Mucosa of descending colon (tissue), 3 donors: ENCODE measurements around the gene DDX17. TPM values are rescaled to one million over a fixed set of nuclear protein-coding genes. Genes with fewer than 3 reads are reported as not detected.

Experiments
- ATAC-seq: fragments of 200-7000 bp; cut with Tn5 transposase; one replicate; pipeline ENCODE4 v1.9.1; 2020; ENCODE audit warnings: mild to moderate bottlenecking, moderate library complexity
- DNase-seq, 3 donors: peaks; one replicate each; pipeline ENCODE4 v3.0.0-alpha.2; 2020
- H3K36me3 ChIP-seq: fragments of 200-600 bp; one replicate; pipeline ENCODE4 v1.8.0; 2021; ENCODE audit warnings: low read depth, mild to moderate bottlenecking
- H3K4me1 ChIP-seq: fragments of 200-600 bp; one replicate; pipeline ENCODE4 v1.8.0; 2021; ENCODE audit warnings: low read depth, mild to moderate bottlenecking
- H3K4me3 ChIP-seq: fragments of 200-600 bp; one replicate; pipeline ENCODE4 v1.8.0; 2021; ENCODE audit warnings: mild to moderate bottlenecking
- H3K9me3 ChIP-seq: fragments of 200-600 bp; one replicate; pipeline ENCODE4 v1.8.0; 2021; ENCODE audit warnings: mild to moderate bottlenecking
- CTCF ChIP-seq: fragments of 200-600 bp; IDR thresholded peaks from one replicate; pipeline ENCODE4 v1.8.0; 2022; ENCODE audit warnings: antibody characterized with exemption, mild to moderate bottlenecking
- intact Hi-C, 2 donors: fragments of 100-400 bp; cut with DNase I in 1 of 2; cut with micrococcal nuclease in 1 of 2; formaldehyde crosslinking; loops; one replicate each; pipeline versions ENCODE4 v1.11.0 to v1.11.1; 2022; cut with DNase I, micrococcal nuclease
- total RNA-seq, 3 donors: library from RNA; stranded (reverse); fragmentation: NEBNext Ultra II Directional in 2 of 3; extraction: Animal tissue kit (Norgen Biotek cat#: 25700) in 2 of 3; gene quantifications; one replicate each; pipeline versions ENCODE4 v1.2.1 to v1.2.4, GENCODE V29; 2021 to 2023
- donor health status: DM: no; HTN: no; CAD: no; lungs with moderate emphysema.
- donor health status: DM: no; HTN: no; CAD: no.
- donor health status: DM: no; HTN: yes; CAD: no.

Gene DDX17
- total RNA-seq, 3 donors from 2014 or later: 279 to 464 (median 363) TPM

- TF ChIP-seq CTCF: no peak
- DNase-seq (no peak), ATAC-seq (no peak)
- no peaks in the 10 kb centered on the region for H3K9me3 ChIP-seq
- no peaks in the 10 kb centered on the region for H3K36me3 ChIP-seq
- H3K4me1 ChIP-seq: no peaks in the 10 kb centered on the region
- intact Hi-C loops: no loop called here
- H3K4me3 ChIP-seq: no peak overlapping the region
These were observed 64.4 kb downstream of the DDX17 start for GRCh38 chr22:38441620-38442287.

- Histone ChIP-seq H3K9me3 (no peaks in the 10 kb centered on the region), H3K4me3 (no peak overlapping the region), H3K36me3 (no peaks in the 10 kb centered on the region), H3K4me1 (no peaks in the 10 kb centered on the region)
- TF ChIP-seq CTCF: no peak
- ATAC-seq: no peak
- intact Hi-C loops: no loop called here
- no peak for DNase-seq
These were observed 65.3 kb downstream of the DDX17 start for GRCh38 chr22:38440747-38441350.

- DNase-seq (no peak), ATAC-seq (no peak)
- H3K9me3 ChIP-seq: no peaks in the 10 kb centered on the region
- intact Hi-C loops: no loop called here
- TF ChIP-seq CTCF: no peak
- H3K4me1 ChIP-seq: no peaks in the 10 kb centered on the region
- H3K36me3 ChIP-seq: no peaks in the 10 kb centered on the region
- H3K4me3 ChIP-seq: no peak overlapping the region
These were observed 68.7 kb downstream of the DDX17 start for GRCh38 chr22:38437416-38437815.

GRCh38 chr22:38436629-38437395 lies 69.3 kb downstream of the DDX17 start:
- Histone ChIP-seq H3K36me3 (no peaks in the 10 kb centered on the region), H3K4me3 (no peak overlapping the region), H3K9me3 (no peaks in the 10 kb centered on the region), H3K4me1 (no peaks in the 10 kb centered on the region)
- no peak for ATAC-seq
- intact Hi-C loops: no loop called here
- TF ChIP-seq CTCF: no peak
- DNase-seq: no peak

GRCh38 chr22:38435965-38436364 lies 70.1 kb downstream of the DDX17 start:
- ATAC-seq: no peak
- H3K4me1 ChIP-seq: no peaks in the 10 kb centered on the region
- DNase-seq: no peak

More at GRCh38 chr22:38435965-38436364, 70.1 kb downstream of the DDX17 start:
- no peak for TF ChIP-seq CTCF
- H3K36me3 ChIP-seq: no peaks in the 10 kb centered on the region
- no peaks in the 10 kb centered on the region for H3K9me3 ChIP-seq
- intact Hi-C loops: no loop called here
- no peak overlapping the region for H3K4me3 ChIP-seq
